Neural progenitor cell (in vitro differentiated cells): Measurements from ENCODE around the gene REPIN1.

Source experiments
- EZH2phosphoT487 ChIP-seq: fragments of 200-600 bp; sonication (generic); IDR thresholded peaks from 2 replicates; pipeline ENCODE4 v1.6.1; 2017; ENCODE audit warnings: antibody characterized with exemption
- TF ChIP-seq, protein P1 (sequence below): fragments of 200-600 bp; sonication (generic); IDR thresholded peaks from 2 replicates; pipeline ENCODE4 v1.5.1; 2017; ENCODE audit warnings: antibody characterized with exemption, mild to moderate bottlenecking

DNA sequence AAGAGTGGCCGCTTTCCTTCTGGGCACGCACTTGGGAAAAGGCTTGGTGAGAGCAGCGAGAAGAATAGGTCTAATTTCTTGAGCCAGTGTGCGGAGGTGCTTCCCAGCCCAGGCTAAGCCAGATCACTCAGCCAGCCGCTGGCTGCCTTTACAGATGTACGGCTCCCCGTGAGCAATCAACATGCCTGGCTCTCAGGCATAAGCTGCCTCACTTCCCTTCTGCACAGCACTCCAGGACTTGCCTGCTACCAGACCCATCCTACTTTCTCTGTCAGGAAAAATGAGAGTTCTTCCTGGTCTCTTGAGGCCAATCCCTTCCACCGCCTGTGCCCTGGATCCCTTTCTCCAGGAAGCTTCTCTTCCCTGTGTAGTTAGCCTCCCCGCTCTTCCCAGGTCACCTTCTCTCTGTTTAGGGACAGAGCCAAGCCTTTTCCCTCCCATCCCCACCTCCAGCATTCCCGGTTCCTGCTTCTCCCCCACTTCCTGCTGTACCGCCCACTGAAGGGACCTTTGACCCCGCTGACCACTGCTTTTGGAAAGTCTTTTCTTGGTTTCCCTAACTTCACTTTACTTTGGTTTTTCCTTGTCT lies 44.2 kb upstream of the REPIN1 start:
- TF ChIP-seq, protein P1, sequence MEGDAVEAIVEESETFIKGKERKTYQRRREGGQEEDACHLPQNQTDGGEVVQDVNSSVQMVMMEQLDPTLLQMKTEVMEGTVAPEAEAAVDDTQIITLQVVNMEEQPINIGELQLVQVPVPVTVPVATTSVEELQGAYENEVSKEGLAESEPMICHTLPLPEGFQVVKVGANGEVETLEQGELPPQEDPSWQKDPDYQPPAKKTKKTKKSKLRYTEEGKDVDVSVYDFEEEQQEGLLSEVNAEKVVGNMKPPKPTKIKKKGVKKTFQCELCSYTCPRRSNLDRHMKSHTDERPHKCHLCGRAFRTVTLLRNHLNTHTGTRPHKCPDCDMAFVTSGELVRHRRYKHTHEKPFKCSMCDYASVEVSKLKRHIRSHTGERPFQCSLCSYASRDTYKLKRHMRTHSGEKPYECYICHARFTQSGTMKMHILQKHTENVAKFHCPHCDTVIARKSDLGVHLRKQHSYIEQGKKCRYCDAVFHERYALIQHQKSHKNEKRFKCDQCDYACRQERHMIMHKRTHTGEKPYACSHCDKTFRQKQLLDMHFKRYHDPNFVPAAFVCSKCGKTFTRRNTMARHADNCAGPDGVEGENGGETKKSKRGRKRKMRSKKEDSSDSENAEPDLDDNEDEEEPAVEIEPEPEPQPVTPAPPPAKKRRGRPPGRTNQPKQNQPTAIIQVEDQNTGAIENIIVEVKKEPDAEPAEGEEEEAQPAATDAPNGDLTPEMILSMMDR = no peak
- TF ChIP-seq EZH2phosphoT487 = no peak
